ENCODE measurements around the gene HTT. TPM values are rescaled to one million over a fixed set of nuclear protein-coding genes. Genes with fewer than 3 reads are reported as not detected.

HTT gene
- total RNA-seq, 2 experiments from 2014 or later: 72.0 to 83.7 TPM

GRCh38 chr4:3266076-3266475 lies 191.6 kb downstream of the HTT start:
- Mint-ChIP-seq H3K27me3 (no peaks in the 10 kb centered on the region), H3K36me3 (ENCODE audit: low read depth) (no peaks in the 10 kb centered on the region), H3K9me3 (no peaks in the 10 kb centered on the region), H3K27ac (no peak overlapping the region), H3K4me3 (no peak overlapping the region), H3K4me1 (no peaks in the 10 kb centered on the region)
- CTCF ChIA-PET: no interaction called here
- no peak for DNase-seq
- POLR2A ChIA-PET: no interaction called here

- Mint-ChIP-seq H3K36me3 (ENCODE audit: low read depth) (no peaks in the 10 kb centered on the region), H3K27ac (no peak overlapping the region), H3K4me1 (no peaks in the 10 kb centered on the region), H3K27me3 (peaks cover 10% of the 10 kb centered on the region), H3K9me3 (no peaks in the 10 kb centered on the region), H3K4me3 (no peak overlapping the region)
- no peak for DNase-seq
- ChIA-PET CTCF (interaction anchor here (1.1 kb wide), 1 partner anchor 304 kb away, joined by 3 read pairs; no protein-coding TSS in a partner anchor), POLR2A (no interaction called here)
Observed at GRCh38 chr4:3267576-3268394, 193.3 kb downstream of the HTT start.

DNA sequence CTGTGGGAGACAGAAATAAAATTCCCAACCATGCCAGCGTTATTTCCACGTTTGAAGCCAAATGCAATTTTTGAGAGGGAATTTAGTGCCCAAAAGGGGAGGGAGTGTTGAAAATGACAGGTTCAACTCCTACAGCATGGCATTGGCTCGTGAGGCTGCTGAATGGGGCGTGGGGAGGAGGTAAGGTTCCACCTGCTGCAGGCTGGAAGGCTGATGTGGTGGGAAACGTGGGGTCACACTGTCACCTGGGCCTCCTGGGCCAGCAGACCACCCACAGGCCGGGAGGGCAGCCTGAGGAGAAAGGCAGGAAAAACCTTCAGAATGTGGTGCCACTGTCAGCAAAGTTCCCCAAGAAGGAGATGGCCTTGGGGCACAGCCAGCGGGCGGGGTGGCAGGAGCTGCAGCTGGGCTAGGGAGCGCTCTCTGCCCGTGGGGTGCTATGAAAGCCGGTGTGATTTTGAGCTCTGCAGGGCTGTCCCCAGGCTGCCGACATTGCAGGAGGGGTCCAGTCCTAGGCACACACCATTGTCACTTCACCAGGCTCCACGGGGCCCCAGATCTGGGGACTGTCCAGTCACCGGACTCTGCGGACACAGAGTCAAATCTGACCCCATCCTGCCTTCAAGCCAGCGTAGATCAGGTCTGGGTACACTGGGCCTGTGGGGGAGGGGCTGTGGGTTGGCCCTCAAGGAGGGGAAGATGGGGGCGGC lies 194.1 kb downstream of the HTT start:
- DNase-seq: no peak
- Mint-ChIP-seq H3K27me3 (peaks cover 10% of the 10 kb centered on the region), H3K4me3 (no peak overlapping the region), H3K9me3 (no peaks in the 10 kb centered on the region), H3K27ac (no peak overlapping the region), H3K36me3 (ENCODE audit: low read depth) (no peaks in the 10 kb centered on the region), H3K4me1 (no peaks in the 10 kb centered on the region)
- ChIA-PET POLR2A (no interaction called here), CTCF (no interaction called here)

DNA sequence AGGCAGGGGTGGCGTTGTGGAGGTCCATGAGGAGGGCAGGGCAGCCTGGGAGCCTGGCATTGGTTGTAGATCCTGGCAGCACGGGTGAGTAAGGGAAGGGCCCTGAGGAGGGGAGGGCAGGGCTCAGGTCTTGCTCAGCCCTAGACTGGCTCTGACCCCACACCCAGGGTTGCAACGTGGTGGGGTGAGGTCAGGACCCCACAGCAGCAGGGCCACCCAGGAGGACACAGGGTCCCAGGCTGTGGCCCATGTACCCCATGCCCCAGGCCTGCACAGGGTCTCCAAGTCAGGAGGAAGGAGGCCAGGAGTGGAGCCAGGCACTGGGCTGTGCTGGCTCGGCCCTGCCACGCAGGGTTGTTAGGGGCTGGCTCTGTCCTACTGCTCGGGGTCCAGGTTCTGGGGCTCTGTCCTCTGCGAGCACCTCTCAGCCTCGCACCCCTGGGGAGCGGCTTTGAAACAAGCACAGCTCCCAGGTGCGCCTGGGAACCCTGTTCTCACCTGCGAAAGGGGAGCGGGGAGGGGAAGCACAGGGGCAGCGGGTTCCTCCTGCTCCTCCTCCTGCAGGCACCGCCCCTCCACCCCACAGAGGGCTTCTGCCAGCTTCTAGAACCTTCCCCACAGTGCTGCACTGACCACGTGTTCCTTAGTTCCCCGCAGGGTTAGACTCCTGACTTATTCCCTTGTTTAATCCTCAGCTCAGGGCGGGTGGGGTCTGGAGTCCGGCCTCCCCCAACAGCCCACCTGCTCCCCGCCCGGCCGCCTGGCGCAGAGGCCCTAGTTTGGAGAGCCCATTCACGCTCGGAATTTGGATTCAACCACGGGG lies 194.8 kb downstream of the HTT start:
- H3K36me3 Mint-ChIP-seq (ENCODE audit: low read depth): no peaks in the 10 kb centered on the region
- ChIA-PET POLR2A (no interaction called here), CTCF (no interaction called here)
- no peak overlapping the region for H3K27ac Mint-ChIP-seq
- H3K27me3 Mint-ChIP-seq: peaks cover 10% of the 10 kb centered on the region
- no peaks in the 10 kb centered on the region for H3K4me1 Mint-ChIP-seq
- H3K4me3 Mint-ChIP-seq: no peak overlapping the region
- no peaks in the 10 kb centered on the region for H3K9me3 Mint-ChIP-seq
- DNase-seq: no peak

DNA sequence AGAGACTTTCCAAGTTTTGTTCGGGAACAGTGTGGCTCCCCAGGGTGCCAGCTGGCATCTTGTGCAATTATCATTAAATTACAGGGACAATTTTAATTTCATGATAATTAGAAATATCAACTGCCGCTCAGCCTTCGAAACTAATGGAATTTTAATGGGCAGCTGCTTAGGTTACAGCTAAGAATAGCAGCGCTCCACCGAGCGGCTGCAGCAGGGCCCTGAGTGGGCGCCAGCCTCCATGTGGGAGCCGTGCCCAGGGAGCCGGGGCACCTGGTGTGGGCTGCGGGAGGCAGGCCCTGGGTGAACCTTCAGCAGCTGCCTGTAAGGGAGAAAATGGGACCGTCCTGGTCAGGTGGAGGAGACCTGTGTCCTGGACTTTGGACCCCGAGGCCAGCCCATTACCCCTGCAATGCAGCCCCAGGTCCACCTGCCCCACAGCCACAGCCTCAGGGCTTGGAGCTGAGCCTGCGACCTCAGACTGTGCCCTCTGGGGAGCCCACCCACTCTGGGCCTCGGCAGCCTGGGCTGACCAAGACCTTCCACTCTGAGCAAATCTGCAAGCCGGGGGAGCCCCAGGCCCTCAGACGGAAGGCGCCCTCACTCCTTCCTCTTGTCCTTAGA lies 195.6 kb downstream of the HTT start:
- Mint-ChIP-seq H3K27ac (no peak overlapping the region), H3K9me3 (no peaks in the 10 kb centered on the region), H3K4me1 (no peaks in the 10 kb centered on the region), H3K4me3 (no peak overlapping the region), H3K36me3 (ENCODE audit: low read depth) (no peaks in the 10 kb centered on the region), H3K27me3 (peaks cover 10% of the 10 kb centered on the region)
- CTCF ChIA-PET: no interaction called here
- DNase-seq: no peak
- POLR2A ChIA-PET: no interaction called here

GRCh38 chr4:3271131-3271530 lies 196.7 kb downstream of the HTT start:
- DNase-seq: no peak
- Mint-ChIP-seq H3K27me3 (peaks cover 10% of the 10 kb centered on the region), H3K4me1 (peaks cover 7% of the 10 kb centered on the region), H3K36me3 (ENCODE audit: low read depth) (no peaks in the 10 kb centered on the region), H3K4me3 (no peak overlapping the region), H3K27ac (no peak overlapping the region), H3K9me3 (no peaks in the 10 kb centered on the region)
- ChIA-PET POLR2A (no interaction called here), CTCF (no interaction called here)

DNA sequence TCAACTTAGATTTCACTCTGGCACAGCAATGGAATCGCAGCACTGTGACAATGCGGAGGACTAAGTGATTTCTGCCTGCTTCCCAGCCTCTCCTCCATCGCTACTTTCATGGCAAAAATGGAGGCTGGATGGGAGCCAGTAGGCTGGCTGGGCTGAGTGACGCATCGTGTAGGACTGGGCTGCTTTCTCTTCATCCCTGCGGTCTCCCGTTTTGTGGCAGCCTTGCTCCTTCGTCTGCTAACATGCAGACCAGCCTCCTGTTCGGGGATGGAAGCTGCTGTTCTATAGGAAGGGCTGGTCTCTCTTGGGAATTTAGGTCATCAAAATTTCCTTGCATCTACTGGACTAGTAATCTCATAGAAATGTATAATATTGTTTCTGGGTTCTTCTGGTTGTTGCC lies 202.5 kb downstream of the HTT start:
- peaks cover 9% of the 10 kb centered on the region for H3K4me1 Mint-ChIP-seq
- H3K27me3 Mint-ChIP-seq: peaks cover 7% of the 10 kb centered on the region
- peaks cover 11% of the 10 kb centered on the region for H3K9me3 Mint-ChIP-seq
- H3K27ac Mint-ChIP-seq: no peak overlapping the region
- ChIA-PET CTCF (no interaction called here), POLR2A (no interaction called here)
- H3K4me3 Mint-ChIP-seq: no peak overlapping the region
- H3K36me3 Mint-ChIP-seq (ENCODE audit: low read depth): peaks cover 2% of the 10 kb centered on the region
- DNase-seq: no peak

GRCh38 chr4:3280466-3280865 lies 206.0 kb downstream of the HTT start:
- H3K27me3 Mint-ChIP-seq: no peaks in the 10 kb centered on the region
- ChIA-PET POLR2A (no interaction called here), CTCF (no interaction called here)
- DNase-seq: no peak
- peaks cover 11% of the 10 kb centered on the region for H3K9me3 Mint-ChIP-seq
- peaks cover 2% of the 10 kb centered on the region for H3K36me3 Mint-ChIP-seq (ENCODE audit: low read depth)
- peaks cover 8% of the 10 kb centered on the region for H3K4me1 Mint-ChIP-seq
- H3K4me3 Mint-ChIP-seq: no peak overlapping the region
- H3K27ac Mint-ChIP-seq: no peak overlapping the region

- Mint-ChIP-seq H3K4me3 (no peak overlapping the region), H3K27me3 (peaks cover 7% of the 10 kb centered on the region), H3K4me1 (no peaks in the 10 kb centered on the region), H3K27ac (no peak overlapping the region), H3K36me3 (ENCODE audit: low read depth) (peaks cover 2% of the 10 kb centered on the region), H3K9me3 (peaks cover 11% of the 10 kb centered on the region)
- CTCF ChIA-PET: no interaction called here
- POLR2A ChIA-PET: no interaction called here
- DNase-seq: no peak
Observed at GRCh38 chr4:3283483-3283882, 209.0 kb downstream of the HTT start.

DNA sequence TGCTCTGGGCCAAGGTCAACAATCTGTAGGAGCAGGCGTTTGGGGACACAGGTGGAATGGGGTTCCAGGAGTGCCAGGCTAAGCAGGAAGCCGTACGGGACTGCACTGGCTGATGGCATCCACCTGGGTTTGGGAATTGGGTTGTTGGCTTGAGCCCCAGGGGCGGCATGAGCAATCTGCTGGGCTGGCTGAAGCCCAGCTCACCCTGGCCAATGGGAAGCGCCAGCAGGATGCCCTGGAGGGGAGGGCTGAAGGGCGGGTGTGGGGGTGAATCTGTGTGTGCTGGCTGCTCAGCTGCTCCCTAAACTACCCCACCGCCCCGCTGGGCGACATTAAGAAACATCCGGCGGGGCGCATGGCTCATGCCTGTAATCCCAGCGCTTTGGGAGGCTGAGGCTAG lies 209.4 kb downstream of the HTT start:
- H3K4me3 Mint-ChIP-seq: no peak overlapping the region

GRCh38 chr4:3284734-3285557 lies 210.5 kb downstream of the HTT start:
- CTCF ChIA-PET: no interaction called here
- POLR2A ChIA-PET: no interaction called here
- no peak for DNase-seq

More for the DNA sequence above, 209.4 kb downstream of the HTT start:
- H3K27me3 Mint-ChIP-seq: peaks cover 9% of the 10 kb centered on the region
- DNase-seq: no peak
- POLR2A ChIA-PET: no interaction called here
- H3K27ac Mint-ChIP-seq: no peak overlapping the region
- no peaks in the 10 kb centered on the region for H3K4me1 Mint-ChIP-seq
- CTCF ChIA-PET: no interaction called here
- peaks cover 1% of the 10 kb centered on the region for H3K36me3 Mint-ChIP-seq (ENCODE audit: low read depth)
- H3K9me3 Mint-ChIP-seq: peaks cover 8% of the 10 kb centered on the region

DNA sequence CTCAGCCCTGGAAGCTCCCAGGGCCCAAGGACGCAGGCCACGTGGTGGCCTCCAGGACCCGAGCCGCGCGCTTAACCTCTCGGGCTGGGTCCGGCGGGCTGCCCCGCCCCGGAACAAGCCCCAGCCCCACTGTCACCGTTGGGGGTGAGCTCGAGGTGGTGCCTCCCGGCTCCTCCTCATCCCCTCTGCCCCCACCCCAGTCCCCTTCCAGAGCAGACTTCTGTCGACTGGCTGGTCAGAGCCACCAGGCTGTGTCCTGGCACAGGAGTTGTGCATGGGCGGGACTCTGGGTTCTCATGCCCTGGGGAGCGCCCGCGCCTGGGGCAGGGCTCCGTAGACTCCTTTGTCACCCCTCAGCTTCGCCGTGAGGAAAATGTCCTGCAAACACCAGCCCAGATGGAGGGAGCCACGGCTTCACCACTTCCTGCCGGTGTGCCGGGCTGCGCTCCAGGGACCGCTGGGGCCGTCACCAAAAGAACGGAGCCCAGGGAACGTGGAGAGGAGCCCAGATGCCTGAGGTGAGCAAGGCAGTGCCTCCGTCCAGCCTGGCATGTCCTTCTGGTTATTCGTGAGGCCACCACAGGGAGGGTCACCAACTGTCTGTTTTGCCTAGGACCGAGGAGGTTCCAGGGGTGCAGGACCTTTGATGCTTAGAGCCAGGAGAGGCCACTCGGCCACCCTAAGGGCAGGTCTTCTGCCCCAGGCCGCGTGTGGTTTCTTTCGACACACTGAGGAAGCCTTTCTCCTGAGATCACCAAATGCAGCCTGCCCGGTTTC lies 211.3 kb downstream of the HTT start:
- H3K9me3 Mint-ChIP-seq: peaks cover 7% of the 10 kb centered on the region
- no peaks in the 10 kb centered on the region for H3K4me1 Mint-ChIP-seq
- H3K4me3 Mint-ChIP-seq: no peak overlapping the region
- no peak overlapping the region for H3K27ac Mint-ChIP-seq
- no peaks in the 10 kb centered on the region for H3K36me3 Mint-ChIP-seq (ENCODE audit: low read depth)
- CTCF ChIA-PET: no interaction called here
- H3K27me3 Mint-ChIP-seq: peaks cover 23% of the 10 kb centered on the region
- POLR2A ChIA-PET: no interaction called here
- DNase-seq: no peak

More at GRCh38 chr4:3284734-3285557, 210.5 kb downstream of the HTT start:
- Mint-ChIP-seq H3K9me3 (peaks cover 7% of the 10 kb centered on the region), H3K27ac (no peak overlapping the region), H3K27me3 (peaks cover 16% of the 10 kb centered on the region), H3K36me3 (ENCODE audit: low read depth) (no peaks in the 10 kb centered on the region), H3K4me1 (no peaks in the 10 kb centered on the region), H3K4me3 (no peak overlapping the region)
